Activated CD4-positive, CD25-positive, alpha-beta regulatory T cell (primary cell): ENCODE measurements around the gene TEX52.
A peak's percentile ranks its signal among the peaks of the same experiment; 100 is the strongest.

ENCODE experiments used
- DNase-seq, 4 experiments: peaks; one replicate each; lab custom pipeline; 2025; lab: John Stamatoyannopoulos, UW

TEX52 gene

DNA sequence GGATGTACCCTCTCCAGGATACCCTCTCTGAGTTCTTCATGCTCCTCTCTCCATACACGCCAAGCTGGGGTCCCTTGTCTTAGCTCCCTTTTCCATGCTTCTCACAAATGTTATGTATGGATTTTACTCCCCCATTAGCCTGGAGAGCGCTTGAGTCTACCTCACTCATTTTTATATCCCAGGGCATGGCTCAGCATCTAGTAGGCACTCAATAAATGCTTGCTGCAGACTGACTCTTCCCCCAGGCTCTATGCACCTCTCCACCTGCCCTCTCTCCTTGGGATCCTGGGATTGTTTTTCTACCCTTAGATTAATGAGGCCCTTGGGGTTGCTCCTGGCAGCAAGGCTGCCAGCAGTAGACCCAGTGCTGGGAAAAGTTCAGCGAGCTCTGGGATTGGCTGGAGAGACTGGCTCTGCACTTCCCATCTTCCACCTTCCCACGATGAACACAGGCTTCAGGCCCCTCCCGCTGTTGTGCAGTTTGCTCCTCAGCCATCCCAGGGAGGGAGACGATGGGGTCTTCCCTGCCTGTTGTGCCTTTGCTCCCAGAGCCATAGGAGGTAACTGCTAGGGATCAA, 24.2 kb downstream of the TEX52 start:
- no peak for DNase-seq

DNA sequence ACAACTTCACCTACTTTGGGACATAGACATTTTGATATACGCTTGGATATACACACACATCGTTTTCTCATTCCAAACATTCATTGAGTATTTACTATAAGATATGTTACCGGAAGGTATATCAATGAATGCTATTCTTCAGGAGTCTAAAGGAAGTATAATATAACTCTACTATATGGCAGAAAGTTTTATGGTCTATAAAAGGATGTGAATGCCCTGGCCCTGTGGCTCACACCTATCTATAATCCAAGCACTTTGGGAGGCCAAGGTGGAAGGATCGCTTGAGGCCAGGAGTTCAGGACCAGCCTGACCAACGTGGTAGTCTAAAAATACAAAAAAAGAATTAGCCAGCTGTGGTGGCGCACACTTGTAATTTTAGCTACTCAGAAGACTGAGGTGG, 27.6 kb downstream of the TEX52 start:
- DNase-seq, result no peak

DNA sequence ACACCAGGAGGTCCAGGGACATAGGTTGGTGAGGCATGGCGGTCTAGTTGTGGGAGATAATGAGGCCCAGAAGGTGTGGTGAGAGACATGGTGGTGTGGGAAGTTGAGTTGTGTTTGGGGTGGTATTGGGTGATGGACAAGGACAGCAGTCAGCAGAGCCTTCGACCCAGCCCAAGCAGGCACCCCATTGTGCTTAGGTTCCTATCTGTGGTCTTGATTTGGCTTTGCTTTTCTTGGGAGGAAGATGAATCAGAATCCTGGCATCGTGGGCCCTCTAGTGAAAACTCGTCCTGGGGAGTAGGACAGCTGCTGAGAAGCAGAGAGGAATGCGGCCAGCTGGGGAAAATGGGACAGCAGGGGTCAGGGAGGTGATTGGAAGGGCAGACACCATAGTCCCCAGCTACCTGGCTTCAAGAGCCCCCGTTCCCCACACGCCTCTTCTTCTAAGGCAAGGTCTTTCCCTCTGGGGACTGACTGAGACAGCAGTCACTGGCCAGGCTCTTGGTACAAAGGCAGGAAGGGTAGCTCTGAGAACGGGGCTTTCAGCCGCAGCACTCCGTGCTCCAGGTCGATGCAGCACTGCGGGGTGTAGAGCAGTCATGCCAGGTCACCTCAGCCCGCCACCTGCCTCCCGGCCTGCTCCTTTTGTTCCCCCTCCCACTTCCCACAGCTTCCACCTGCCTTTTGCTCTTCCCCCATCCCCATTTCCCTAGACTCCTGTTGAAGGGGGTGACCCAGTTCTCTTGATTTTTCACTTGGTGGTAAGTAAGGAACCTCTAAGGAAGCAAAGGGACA, 29.9 kb downstream of the TEX52 start:
- no peak for DNase-seq

DNA sequence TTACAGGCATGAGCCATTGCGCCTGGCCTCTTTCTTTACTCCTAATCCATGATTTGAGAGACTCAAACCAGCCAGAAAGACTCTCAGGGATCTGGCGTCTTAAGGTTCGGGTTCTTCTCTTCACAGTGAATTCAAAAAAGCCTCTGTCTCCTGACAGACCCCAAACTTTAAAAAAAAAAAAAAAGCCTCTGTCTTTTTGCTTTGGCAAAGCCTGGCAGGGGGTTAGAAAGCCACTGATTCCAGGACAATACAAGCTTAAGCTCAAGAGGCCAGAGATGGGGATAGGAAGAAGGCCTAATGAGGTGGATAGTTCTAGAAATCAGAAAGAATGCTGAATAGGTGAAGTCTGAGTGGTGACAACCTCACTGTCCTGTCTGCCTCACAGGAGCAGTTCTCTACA, 30.8 kb downstream of the TEX52 start:
- DNase-seq, result no peak

DNA sequence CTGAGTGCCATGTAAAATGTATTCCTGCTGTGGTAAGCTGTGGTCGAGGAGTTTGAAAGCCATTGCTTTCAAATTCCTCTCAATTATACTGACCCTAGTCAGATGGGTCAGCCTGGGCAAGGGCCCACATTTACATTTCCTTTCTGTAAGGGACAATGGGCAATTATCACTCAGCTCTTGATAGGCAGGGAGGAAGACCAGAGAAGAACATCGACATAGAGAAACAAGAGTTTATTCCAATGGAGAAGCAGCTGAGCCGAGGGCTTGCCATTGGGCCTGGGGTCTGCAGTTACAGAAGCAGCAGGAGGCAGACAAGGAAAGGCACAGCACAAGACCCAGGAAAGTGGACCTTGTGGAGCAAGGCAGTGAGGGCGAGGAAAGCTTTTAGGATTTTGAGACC, 31.7 kb downstream of the TEX52 start:
- DNase-seq, result no peak

DNA sequence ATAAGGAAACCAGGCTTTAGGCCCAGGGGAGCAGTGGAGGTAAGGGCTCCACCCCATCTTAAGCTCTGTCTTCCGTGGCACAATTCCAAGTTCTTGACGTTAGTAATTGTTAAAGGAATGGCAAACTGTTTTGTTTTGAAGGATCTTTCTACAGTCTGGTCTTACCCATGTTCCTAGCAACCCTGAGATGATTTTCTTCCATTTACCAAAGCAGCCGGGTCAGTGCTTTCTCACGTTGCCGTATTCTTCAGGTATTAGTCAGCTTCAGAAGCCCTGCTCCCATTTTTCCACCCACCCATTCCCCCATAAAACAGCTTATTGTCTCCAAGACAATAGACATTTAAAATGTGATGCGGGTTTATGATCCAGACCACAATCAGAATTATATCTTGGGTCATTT, 32.3 kb downstream of the TEX52 start:
- no peak for DNase-seq

DNA sequence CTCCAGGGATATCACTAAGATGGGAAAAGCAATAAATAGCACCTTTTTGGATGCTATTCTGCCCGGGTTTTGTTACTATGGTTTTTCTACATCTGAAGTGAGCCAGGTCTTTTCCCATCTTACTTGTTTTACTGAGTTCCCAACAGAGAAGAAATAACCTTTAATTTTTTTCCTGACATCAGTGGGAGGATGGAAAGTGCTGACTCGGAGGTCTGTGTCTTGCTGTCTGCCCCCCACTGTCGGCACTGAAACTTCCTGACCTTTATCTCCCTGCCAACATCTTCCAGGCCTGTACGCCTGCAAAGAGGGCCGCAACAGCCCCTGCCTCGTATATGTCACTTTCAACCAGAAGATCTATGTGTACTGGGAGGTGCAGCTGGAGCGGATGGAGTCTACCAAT, 33.4 kb downstream of the TEX52 start:
- no peak for DNase-seq

DNA sequence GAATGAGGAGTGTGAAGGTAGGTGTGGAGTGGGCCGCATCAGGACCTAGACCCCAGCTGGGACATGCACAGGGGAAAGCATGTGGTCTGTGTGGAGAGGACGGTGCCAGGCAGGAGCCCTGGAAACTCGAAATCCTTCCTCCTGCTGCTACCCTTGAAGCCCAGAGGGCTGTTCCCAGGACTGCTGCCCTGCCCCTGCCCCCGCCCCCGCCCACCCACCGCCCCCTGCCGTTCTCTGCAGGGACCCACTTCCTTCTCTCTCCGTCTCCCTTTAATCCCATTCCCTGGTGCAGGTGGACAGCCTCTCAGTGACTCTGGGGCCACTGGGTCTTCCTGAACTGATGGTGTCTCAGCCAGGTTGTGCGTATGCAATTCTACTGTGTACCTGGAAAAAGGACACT, 36.4 kb downstream of the TEX52 start:
- no peak for DNase-seq

DNA sequence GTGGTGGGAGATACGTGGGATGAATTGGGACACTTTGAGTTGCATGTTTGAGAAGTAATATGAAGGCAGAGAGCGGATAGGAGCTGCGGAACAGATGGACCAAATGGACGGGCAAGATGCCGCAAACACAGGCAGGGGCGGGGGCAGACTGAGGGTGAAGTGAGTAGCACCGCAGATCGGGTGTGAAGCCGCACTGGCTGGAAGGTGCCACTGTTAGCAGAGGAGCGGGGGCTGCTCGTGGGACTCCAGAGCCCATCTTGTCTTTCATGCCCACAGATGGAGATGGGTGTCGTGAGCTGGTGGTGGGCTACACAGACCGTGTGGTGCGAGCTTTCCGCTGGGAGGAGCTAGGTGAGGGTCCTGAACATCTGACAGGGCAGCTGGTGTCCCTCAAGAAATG, 37.0 kb downstream of the TEX52 start:
- DNase-seq, result no peak

DNA sequence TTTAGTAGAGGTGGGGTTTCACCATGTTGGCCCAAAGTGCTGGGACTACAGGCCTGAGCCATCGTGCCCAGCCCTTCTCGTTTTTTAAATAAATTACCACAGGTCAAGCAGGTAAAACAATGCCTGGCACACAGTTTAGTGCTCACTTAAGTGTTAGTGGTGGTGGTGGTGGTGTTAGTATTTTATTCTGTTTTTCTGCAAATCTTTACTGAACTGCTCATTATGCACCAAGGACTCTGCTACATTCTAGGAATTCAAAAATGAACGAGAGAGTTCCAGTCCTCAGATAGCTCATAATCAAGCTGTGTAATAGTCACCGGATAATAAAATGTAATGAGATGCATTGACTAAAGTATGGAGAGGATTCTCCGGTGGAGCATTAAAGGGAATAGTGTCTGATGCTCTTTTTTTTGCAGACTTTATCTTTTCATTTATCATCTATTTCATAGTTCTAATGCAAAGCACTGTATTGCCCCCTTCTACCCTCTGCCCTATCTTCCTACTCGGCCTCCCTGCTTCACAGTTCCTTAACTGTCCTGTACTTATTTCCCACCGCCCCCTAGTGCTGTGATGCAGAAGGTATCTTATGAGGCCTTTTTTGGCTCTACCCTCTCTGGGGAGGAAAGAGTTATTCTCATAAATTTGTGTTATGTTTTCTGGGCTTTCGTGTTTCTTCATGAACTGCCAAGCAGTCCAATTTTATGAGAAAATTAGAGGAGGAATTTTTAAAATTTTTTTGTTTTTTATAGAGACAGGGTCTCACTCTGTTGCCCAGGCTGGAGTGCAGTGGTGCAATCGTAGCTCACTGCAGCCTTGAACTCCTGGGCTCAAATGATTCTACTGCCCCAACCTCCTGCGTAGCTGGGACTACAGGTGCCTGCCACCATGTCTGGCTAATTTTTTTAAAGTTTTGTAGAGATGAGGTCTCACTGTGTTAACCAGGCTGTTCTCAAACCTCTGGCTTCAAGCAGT, 43.3 kb downstream of the TEX52 start:
- DNase-seq, result peak in 1 of 4 experiments; percentile 10

DNA sequence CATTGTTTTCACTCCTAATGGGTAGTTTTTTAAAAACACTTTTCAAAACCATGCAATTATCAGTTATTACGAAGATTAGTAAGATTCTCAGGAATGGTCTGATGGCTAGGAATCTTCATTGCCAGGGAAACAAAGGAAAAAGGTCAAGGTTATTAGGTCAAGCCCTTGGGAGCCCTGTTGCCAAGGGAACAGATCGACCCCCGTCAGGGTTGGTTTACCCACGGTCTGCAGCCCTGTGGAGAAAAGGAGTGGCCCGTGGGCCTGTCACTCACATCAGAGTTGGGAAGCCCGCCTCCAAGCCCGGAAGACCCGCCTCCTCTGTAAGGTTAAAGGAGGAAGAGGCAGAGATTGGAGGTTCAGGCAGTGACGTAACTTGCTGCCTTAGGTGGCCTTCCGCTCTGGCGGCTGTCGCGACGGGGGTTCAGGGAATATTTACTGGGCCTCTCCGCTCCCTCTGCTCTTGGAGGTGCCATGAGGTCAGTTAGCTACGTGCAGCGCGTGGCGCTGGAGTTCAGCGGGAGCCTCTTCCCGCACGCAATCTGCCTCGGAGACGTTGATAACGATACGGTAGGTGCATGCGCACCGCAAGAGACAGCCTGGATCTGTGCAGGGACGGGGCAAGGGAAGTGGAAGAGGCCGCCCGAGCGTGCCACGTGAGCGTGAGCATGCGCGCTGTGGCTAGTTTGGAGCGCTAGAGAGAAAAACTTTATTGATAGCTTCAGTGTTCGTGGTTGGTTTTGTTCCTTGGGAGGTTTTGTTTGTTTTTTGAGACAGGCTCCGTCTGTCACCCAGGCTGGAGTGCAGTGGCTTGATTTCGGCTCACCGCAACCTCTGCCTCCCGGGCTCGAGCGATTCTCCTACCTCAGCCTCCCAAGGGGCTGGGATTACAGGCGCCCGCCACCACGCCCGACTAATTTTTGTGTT, 44.3 kb downstream of the TEX52 start, which contains the start of gene ITFG2:
Gene ITFG2 (plus strand): TSS at position 379 of the 924 bp plus-strand sequence. CDS start 93 bp downstream, at position 472.
- peak; percentile 79 to 94 (median 90) for DNase-seq

DNA sequence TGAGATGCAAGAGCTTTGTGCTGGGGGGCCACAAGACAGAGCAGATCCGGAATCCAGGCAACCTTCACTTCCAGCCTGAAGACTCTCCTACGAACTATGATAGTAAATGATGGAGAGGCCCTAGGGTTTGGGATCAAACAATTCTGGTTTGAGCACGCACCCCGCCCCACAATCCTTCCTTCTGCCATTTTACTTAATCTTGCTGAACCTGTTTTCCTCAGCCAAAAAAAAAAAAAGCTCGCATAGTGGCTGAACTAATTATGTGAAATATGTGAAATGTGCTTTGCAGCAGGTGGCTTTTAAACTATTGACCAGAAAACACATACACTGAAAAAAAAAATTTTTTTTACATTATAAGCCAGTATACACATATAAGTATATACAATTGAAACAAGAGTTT, 45.0 kb downstream of the TEX52 start:
- no peak for DNase-seq

DNA sequence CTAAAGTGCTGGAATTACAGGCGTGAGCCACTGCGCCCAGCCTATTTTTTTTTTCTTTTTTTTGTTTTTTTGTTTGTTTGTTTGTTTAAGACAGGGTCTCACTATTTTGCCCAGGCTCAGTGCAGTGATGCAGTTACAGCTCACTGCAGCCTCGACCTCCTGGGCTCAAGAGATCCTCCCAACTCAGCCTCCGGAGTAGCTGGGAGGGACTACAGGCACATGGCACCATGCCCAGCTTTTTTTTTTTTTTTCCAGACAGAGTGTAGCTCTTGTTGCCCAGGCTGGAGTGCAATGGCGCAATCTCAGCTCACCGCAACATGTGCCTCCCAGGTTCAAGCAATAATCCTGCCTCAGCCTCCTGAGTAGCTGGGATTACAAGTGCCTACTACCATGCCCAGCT, 50.1 kb downstream of the TEX52 start:
- no peak for DNase-seq

DNA sequence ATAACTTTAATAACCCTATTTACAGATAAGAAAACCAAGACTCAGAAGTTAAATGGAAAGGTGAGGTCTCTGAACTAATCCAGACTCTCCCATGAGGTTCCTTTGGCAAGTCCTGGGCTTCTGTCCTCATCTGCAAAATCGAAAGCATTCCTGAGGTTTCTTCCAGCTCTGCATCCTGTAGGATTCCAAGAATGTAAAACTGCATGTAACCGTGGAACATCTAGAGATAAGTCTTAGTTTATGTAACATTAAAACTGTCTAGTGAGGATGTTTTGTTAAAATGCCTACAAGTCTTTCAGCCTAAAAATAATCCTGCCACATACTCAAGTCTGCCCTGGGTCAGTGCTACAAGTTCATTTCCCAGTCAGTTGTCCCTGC, 51.7 kb downstream of the TEX52 start:
- DNase-seq, result no peak

DNA sequence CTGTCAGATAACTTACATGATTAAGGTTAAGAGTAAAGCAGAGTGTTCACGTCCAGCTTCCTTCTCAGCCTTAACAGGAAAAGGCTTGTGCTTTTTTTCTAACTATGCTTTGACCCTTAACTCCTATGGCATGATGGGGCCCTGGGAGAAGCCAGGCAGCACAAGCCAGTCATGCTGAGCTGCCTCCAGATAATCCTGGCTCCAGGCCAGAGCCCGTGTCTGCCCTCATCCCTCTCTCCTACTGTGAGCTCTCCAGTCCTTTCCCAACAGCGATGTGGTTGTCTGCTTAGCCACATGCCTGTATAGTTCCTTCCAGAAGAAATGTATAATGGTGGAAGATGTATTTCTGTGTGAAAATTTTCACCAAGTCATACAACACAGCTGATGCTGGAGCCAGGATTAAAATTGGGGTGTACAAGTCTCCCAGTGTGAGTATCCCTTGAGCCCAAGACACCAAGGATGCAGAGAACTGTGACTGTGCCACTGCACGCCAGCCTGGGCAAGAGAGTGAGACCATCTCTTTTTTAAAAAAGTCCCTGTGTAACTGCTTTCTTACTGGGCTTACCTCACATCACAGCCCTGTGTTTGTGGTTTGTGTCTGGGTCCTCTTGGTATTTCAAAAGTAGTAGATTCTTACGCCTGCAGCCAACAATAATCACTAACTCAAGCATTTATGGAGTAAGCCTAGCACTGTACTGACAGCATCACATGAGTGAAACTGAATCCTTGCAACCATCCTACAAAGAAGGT, 52.3 kb downstream of the TEX52 start:
- no peak for DNase-seq

DNA sequence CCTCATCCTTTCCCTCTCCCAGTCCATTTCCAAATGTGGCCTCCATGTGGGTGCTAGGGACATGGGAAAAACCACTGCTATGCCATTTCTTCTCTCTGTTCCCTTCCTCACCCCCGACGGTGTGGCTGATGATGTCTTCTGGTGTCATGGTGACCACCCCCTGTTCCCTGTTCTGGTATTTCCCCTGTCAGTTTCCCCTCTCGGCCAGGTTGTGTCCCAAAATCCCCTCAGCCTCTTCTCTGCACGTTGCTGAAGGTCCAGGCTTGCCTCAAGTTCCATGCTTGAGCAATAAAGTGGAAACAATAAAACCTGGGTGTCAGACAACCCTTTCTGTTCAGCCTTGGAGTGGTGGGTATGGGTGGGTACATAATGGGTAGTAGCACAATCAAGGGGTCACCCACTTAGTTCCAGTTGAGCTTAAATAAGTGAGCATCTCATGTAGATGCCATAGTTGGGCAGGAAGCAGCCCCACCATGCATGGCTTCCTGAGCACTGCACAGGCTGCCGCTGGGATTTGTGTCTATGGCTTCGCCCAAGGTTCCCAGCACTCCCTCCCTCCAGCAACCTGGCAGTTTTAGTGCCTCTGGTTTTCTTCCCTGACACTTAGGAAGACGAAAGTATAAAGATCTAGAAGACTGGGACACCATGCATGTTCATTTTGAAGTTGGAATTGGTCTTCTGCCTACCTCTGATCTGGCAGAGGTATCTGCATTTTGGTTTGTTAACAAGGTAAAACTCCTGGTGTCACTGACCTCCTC, 53.0 kb downstream of the TEX52 start:
- DNase-seq, result no peak

DNA sequence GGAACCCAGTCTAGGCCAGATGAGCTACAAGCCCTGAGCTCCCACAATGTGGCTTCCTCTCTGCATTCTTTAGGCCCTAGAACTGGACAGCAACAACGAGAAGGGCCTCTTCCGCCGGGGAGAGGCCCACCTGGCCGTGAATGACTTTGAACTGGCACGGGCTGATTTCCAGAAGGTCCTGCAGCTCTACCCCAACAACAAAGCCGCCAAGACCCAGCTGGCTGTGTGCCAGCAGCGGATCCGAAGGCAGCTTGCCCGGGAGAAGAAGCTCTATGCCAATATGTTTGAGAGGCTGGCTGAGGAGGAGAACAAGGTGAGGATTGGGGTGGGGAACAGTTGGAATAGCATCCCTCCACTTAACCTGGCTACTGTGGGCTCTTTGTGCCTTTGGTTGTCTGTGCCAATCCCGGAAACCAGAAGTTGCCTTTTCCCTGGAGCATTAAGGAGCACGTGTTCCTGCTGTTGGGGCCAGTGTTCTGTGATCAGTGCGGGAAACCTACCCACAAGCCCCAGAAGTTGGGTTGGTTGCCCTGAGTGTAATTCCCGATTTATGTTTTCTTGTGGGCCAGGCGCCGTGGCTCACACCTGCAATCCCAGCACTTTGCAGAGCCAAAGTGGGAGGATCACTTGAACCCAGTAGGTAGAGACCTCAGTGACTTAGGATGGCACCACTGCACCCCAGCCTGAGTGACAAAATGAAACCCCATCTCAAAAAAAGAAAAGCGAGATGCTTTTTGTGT, 55.6 kb downstream of the TEX52 start:
- DNase-seq, result no peak

DNA sequence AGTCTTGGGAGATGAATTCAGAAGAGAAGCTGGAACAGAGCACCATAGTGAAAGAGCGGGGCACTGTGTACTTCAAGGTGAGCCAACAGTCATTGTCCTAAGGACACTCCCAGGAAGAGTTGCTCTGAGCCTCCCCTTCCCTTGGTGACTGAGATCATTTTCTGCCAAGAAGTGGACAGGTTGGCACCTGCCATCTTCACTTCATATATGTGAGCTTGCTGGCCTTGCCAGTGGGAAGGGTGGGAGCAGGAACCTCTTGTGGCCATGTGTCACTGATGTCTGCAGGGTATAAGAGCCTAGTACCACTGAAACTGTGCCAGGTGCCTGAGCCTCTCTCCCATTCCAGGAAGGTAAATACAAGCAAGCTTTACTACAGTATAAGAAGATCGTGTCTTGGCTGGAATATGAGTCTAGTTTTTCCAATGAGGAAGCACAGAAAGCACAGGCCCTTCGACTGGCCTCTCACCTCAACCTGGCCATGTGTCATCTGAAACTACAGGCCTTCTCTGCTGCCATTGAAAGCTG, 56.7 kb downstream of the TEX52 start:
- no peak for DNase-seq
